ENCODE data around the gene SORCS3.

SORCS3 gene

GRCh38 chr10:104767745-104768144 is 126.7 kb downstream of the SORCS3 start:
- no peak for TF ChIP-seq CTCF (IDR thresholded peaks at IDR 0.05; ENCODE audit: low read depth, low read length, missing control alignments)
- no peak for DNase-seq (ENCODE audit: extremely low read depth, low read depth)

GRCh38 chr10:104773105-104773504 is 132.0 kb downstream of the SORCS3 start:
- no peak for TF ChIP-seq CTCF (IDR thresholded peaks at IDR 0.05; ENCODE audit: low read depth, low read length, missing control alignments)
- DNase-seq (ENCODE audit: extremely low read depth, low read depth) = no peak
- no peak overlapping the region for H3K4me3 ChIP-seq (replicated peaks; ENCODE audit: low read depth, low read length)

More at GRCh38 chr10:104767745-104768144, 126.7 kb downstream of the SORCS3 start:
- no peak overlapping the region for H3K4me3 ChIP-seq (replicated peaks; ENCODE audit: low read depth, low read length)

- DNase-seq (ENCODE audit: extremely low read depth, low read depth) = no peak
- TF ChIP-seq CTCF (IDR thresholded peaks at IDR 0.05; ENCODE audit: low read depth, low read length, missing control alignments) = no peak
- no peak overlapping the region for H3K4me3 ChIP-seq (replicated peaks; ENCODE audit: low read depth, low read length)
Observed at GRCh38 chr10:104774234-104774633, 133.1 kb downstream of the SORCS3 start.

GRCh38 chr10:104777086-104777799 is 136.2 kb downstream of the SORCS3 start:
- no peak for TF ChIP-seq CTCF (IDR thresholded peaks at IDR 0.05; ENCODE audit: low read depth, low read length, missing control alignments)
- no peak overlapping the region for H3K4me3 ChIP-seq (replicated peaks; ENCODE audit: low read depth, low read length)
- no peak for DNase-seq (ENCODE audit: extremely low read depth, low read depth)

GRCh38 chr10:104778371-104778770 is 137.3 kb downstream of the SORCS3 start:
- DNase-seq (ENCODE audit: extremely low read depth, low read depth) = no peak
- H3K4me3 ChIP-seq (replicated peaks; ENCODE audit: low read depth, low read length) = no peak overlapping the region
- no peak for TF ChIP-seq CTCF (IDR thresholded peaks at IDR 0.05; ENCODE audit: low read depth, low read length, missing control alignments)

GRCh38 chr10:104779701-104780100 is 138.6 kb downstream of the SORCS3 start:
- DNase-seq (ENCODE audit: extremely low read depth, low read depth) = no peak
- H3K4me3 ChIP-seq (replicated peaks; ENCODE audit: low read depth, low read length) = no peak overlapping the region
- no peak for TF ChIP-seq CTCF (IDR thresholded peaks at IDR 0.05; ENCODE audit: low read depth, low read length, missing control alignments)

- TF ChIP-seq CTCF (IDR thresholded peaks at IDR 0.05; ENCODE audit: low read depth, low read length, missing control alignments) = no peak
- no peak overlapping the region for H3K4me3 ChIP-seq (replicated peaks; ENCODE audit: low read depth, low read length)
- no peak for DNase-seq (ENCODE audit: extremely low read depth, low read depth)
Observed at GRCh38 chr10:104780165-104780564, 139.1 kb downstream of the SORCS3 start.

All from HFF-Myc (cell line).